ENCODE data around the gene ASB7.

DNA sequence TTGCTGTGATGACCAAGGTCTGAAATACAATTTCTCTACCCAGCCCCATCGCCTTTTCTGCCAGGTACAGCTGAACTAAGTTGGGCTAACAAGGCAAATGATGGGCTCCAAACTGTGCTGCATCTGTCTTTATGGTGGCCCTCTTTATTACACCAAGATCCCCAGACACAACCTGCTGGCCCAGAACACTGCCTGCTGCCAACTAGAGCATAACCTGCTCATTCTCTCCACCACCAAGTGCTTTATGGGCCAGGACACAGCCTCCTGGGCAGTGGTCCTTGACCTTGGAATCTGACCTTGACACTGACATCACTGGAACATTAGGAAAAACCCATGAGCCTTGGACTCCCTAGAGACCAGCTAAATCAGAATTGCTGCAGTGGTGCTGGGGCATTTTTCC lies 3.7 kb upstream of the ASB7 start:
- TF ChIP-seq, protein P1, sequence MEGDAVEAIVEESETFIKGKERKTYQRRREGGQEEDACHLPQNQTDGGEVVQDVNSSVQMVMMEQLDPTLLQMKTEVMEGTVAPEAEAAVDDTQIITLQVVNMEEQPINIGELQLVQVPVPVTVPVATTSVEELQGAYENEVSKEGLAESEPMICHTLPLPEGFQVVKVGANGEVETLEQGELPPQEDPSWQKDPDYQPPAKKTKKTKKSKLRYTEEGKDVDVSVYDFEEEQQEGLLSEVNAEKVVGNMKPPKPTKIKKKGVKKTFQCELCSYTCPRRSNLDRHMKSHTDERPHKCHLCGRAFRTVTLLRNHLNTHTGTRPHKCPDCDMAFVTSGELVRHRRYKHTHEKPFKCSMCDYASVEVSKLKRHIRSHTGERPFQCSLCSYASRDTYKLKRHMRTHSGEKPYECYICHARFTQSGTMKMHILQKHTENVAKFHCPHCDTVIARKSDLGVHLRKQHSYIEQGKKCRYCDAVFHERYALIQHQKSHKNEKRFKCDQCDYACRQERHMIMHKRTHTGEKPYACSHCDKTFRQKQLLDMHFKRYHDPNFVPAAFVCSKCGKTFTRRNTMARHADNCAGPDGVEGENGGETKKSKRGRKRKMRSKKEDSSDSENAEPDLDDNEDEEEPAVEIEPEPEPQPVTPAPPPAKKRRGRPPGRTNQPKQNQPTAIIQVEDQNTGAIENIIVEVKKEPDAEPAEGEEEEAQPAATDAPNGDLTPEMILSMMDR (conservative IDR thresholded peaks at IDR 0.05 in 1 of 2, IDR thresholded peaks at IDR 0.05 in 1 of 2; ENCODE audit: extremely low read depth in 1 of 2, insufficient read depth in 1 of 2, low read depth in 1 of 2, low read length in 2 of 2), result no peak
- TF ChIP-seq EZH2 (IDR thresholded peaks at IDR 0.05; ENCODE audit: borderline replicate concordance, low read length), result no peak
